HCT116 (cell line): Measurements from ENCODE around the gene COX7A1. TPM values are rescaled to one million over a fixed set of nuclear protein-coding genes. Genes with fewer than 3 reads are reported as not detected.

ENCODE experiments used
- ATAC-seq: fragments of 200-7000 bp; cut with Tn5 transposase; 2 replicates; pipeline ENCODE4 v1.9.1; 2020; ENCODE audit warnings: mild to moderate bottlenecking, moderate library complexity
- BruUV-seq: library from RNA; stranded (reverse); fragments of 400-500 nt; replicated peaks from 2 replicates; lab custom pipeline; 2021; lab: Mats Ljungman, UMichigan
- CTCF ChIA-PET: fragments of 300-600 bp; sonication (Branson Sonifier 250); formaldehyde crosslinking; loops from one replicate; lab custom pipeline; 2021; ENCODE audit warnings: antibody characterized with exemption; lab: Charles Lee
- POLR2A ChIA-PET: fragments of 300-600, 350-600 bp; sonication (Branson Sonifier 250); formaldehyde crosslinking; loops from one replicate; lab custom pipeline; 2021; ENCODE audit warnings: antibody characterized with exemption; lab: Charles Lee
- RAD21 ChIA-PET, 2 experiments: fragments of 300-600 bp; sonication (Branson Sonifier 250); formaldehyde crosslinking; loops; one replicate each; lab custom pipeline; 2023; ENCODE audit warnings: low total read pairs in 2 of 2; ENCODE audit not compliant: uncharacterized antibody in 2 of 2, unreplicated experiment in 2 of 2, low non-redundant PET in 1 of 2; lab: Charles Lee
- DNase-seq: peaks from one replicate; pipeline ENCODE4 v3.0.0-alpha.2; 2010; ENCODE audit warnings: low read depth, low spot score
- H2AFZ ChIP-seq: fragments of 200-600 bp; shearing (Covaris generic), sonication (generic); 2 replicates; pipeline ENCODE4 v1.6.1; 2017; ENCODE audit warnings: low read depth, mixed run types, mixed read lengths, antibody characterized with exemption, low read length; ENCODE audit not compliant: poor library complexity, severe bottlenecking
- H3K27ac ChIP-seq: 2 replicates; pipeline ENCODE4 v1.5.1; 2012; ENCODE audit warnings: low read depth, low read length
- H3K27me3 ChIP-seq: fragments of 200-600 bp; sonication (generic); 2 replicates; pipeline ENCODE4 v1.6.1; 2016; ENCODE audit warnings: mixed run types, low read length, mixed read lengths; ENCODE audit not compliant: insufficient read depth
- H3K36me3 ChIP-seq, 2 experiments: fragments of 200-500 bp in 1 of 2; fragments of 200-600 bp in 1 of 2; sonication (Bioruptor generic) in 1 of 2; sonication (generic) in 1 of 2; 2 replicates each; pipeline versions ENCODE4 v1.5.1 to v1.6.1; 2014 to 2016; ENCODE audit warnings: low read length in 2 of 2, inconsistent platforms in 1 of 2, mixed read lengths in 1 of 2, mixed run types in 1 of 2; ENCODE audit not compliant: insufficient read depth in 2 of 2, control insufficient read depth in 1 of 2
- H3K4me1 ChIP-seq, 2 experiments: fragments of 200-600 bp in 1 of 2; sonication (generic) in 1 of 2; 2 replicates each; pipeline versions ENCODE4 v1.5.1 to v1.6.1; 2012 to 2017; ENCODE audit warnings: low read length in 2 of 2, inconsistent platforms in 1 of 2, mild to moderate bottlenecking in 1 of 2, mixed read lengths in 1 of 2, mixed run types in 1 of 2, moderate library complexity in 1 of 2; ENCODE audit not compliant: insufficient read depth in 2 of 2, control insufficient read depth in 1 of 2
- H3K4me2 ChIP-seq: fragments of 200-600 bp; sonication (generic); 2 replicates; pipeline ENCODE4 v1.6.1; 2017; ENCODE audit warnings: mixed run types, low read length, mixed read lengths
- H3K4me3 ChIP-seq, 2 experiments: fragments of 200-600 bp in 1 of 2; sonication (generic) in 1 of 2; replicated peaks in 1 of 2; 2 replicates each; pipeline ENCODE4 v1.5.1; 2011 to 2016; ENCODE audit warnings: low read length in 2 of 2, control low read depth in 1 of 2, low read depth in 1 of 2, mild to moderate bottlenecking in 1 of 2, mixed read lengths in 1 of 2, mixed run types in 1 of 2
- H3K79me2 ChIP-seq: fragments of 200-600 bp; sonication (generic); 2 replicates; pipeline ENCODE4 v1.6.1; 2017; ENCODE audit warnings: mild to moderate bottlenecking, mixed run types, low read length, moderate library complexity, mixed read lengths; ENCODE audit not compliant: insufficient read depth
- H3K9ac ChIP-seq: fragments of 200-600 bp; sonication (generic); 2 replicates; pipeline ENCODE4 v1.6.1; 2016; ENCODE audit warnings: low read length, mixed read lengths
- H3K9me2 ChIP-seq: fragments of 200-600 bp; sonication (generic), shearing (Covaris generic); 2 replicates; pipeline ENCODE4 v1.6.1; 2017; ENCODE audit warnings: mixed run types, mild to moderate bottlenecking, moderate library complexity; ENCODE audit not compliant: insufficient read depth
- H3K9me3 ChIP-seq, 2 experiments: fragments of 200-500 bp in 1 of 2; fragments of 200-600 bp in 1 of 2; sonication (Bioruptor generic) in 1 of 2; sonication (generic) in 1 of 2; 2 replicates each; pipeline ENCODE4 v1.6.1; 2014 to 2017; ENCODE audit warnings: low read length in 2 of 2, mixed read lengths in 2 of 2, inconsistent platforms in 1 of 2, low read depth in 1 of 2, mild to moderate bottlenecking in 1 of 2, mixed run types in 1 of 2, moderate library complexity in 1 of 2; ENCODE audit not compliant: control insufficient read depth in 1 of 2, insufficient read depth in 1 of 2
- H4K20me1 ChIP-seq: fragments of 200-600 bp; sonication (generic), shearing (Covaris generic); 2 replicates; pipeline ENCODE4 v1.6.1; 2017; ENCODE audit warnings: mixed run types, mild to moderate bottlenecking, moderate library complexity; ENCODE audit not compliant: insufficient read depth
- ATF3 ChIP-seq: IDR thresholded peaks from 2 replicates; pipeline ENCODE4 v1.6.1; 2012
- CTCF ChIP-seq, 3 experiments: fragments of 200-600 bp in 1 of 3; sonication (generic) in 1 of 3; IDR thresholded peaks in 2 of 3; conservative IDR thresholded peaks in 1 of 3; 2 replicates each; pipeline ENCODE4 v1.5.1; 2012 to 2017; ENCODE audit warnings: low read depth in 2 of 3, low read length in 2 of 3, antibody characterized with exemption in 1 of 3, borderline replicate concordance in 1 of 3, control low read depth in 1 of 3, mild to moderate bottlenecking in 1 of 3, mixed read lengths in 1 of 3, mixed run types in 1 of 3, moderate library complexity in 1 of 3; ENCODE audit not compliant: insufficient read depth in 1 of 3
- FOSL1 ChIP-seq: IDR thresholded peaks from 2 replicates; pipeline ENCODE4 v1.6.1; 2012; ENCODE audit warnings: low read depth
- MAX ChIP-seq: IDR thresholded peaks from 2 replicates; pipeline ENCODE4 v1.6.1; 2012
- POLR2AphosphoS5 ChIP-seq: IDR thresholded peaks from 2 replicates; pipeline ENCODE4 v1.6.1; 2011; ENCODE audit warnings: mild to moderate bottlenecking, low read depth, low read length, moderate library complexity
- RAD21 ChIP-seq: IDR thresholded peaks from 2 replicates; pipeline ENCODE4 v1.6.1; 2012; ENCODE audit warnings: low read depth, mild to moderate bottlenecking
- SP1 ChIP-seq: IDR thresholded peaks from 2 replicates; pipeline ENCODE4 v1.6.1; 2012; ENCODE audit warnings: low read depth
- TCF7L2 ChIP-seq: IDR thresholded peaks from 2 replicates; pipeline ENCODE4 v1.7.0; 2011; ENCODE audit warnings: borderline replicate concordance, inconsistent platforms; ENCODE audit not compliant: insufficient read depth, insufficient read length; ENCODE audit errors: extremely low read depth
- ZFX ChIP-seq: fragments of 450-650 bp; IDR thresholded peaks from 2 replicates; pipeline ENCODE4 v1.6.1; 2017
- intact Hi-C: fragments of 100-400 bp; cut with micrococcal nuclease; formaldehyde crosslinking; loops from 2 replicates; pipeline ENCODE4 v1.10.0; 2022
- total RNA-seq: library from RNA; stranded (reverse); gene quantifications from one replicate; pipeline ENCODE4 v1.2.1, GENCODE V29; 2021; ENCODE audit not compliant: unreplicated experiment

COX7A1 gene
- total RNA-seq, 1 experiment from 2014 or later, result not detected

- Histone ChIP-seq H3K9ac (no peak overlapping the region), H3K4me2 (no peak overlapping the region), H3K79me2 (no peaks in the 10 kb centered on the region), H3K27me3 (no peaks in the 10 kb centered on the region), H3K36me3 (peaks cover 10 to 28% of the 10 kb centered on the region in 2 experiments; a peak in 3 of 4 replicates)
- intact Hi-C loops, result no loop called here
- no peak for ATAC-seq
- CTCF ChIA-PET, result no interaction called here
- RAD21 ChIA-PET, result no interaction called here
- POLR2A ChIA-PET, result no interaction called here
- no TSS peak for BruUV-seq
- TF ChIP-seq SP1 (no peak), RAD21 (no peak), MAX (no peak), POLR2AphosphoS5 (no peak), ATF3 (no peak), ZFX (no peak), FOSL1 (no peak), CTCF (IDR thresholded peaks at IDR 0.05 in 2 of 3, conservative IDR thresholded peaks at IDR 0.05 in 1 of 3; ENCODE audit: borderline replicate concordance in 1 of 3, insufficient read depth in 1 of 3, low read depth in 2 of 3, low read length in 2 of 3) (no peak), TCF7L2 (no peak)
- TF ChIP-seq, all 23 proteins: peak for 0
- no peak for DNase-seq
- H4K20me1 ChIP-seq, result no peaks in the 10 kb centered on the region
- H3K9me3 ChIP-seq, result no peaks in the 10 kb centered on the region
- no peak overlapping the region for H3K27ac ChIP-seq
- H3K9me2 ChIP-seq, result no peaks in the 10 kb centered on the region
- no peak overlapping the region for H3K4me3 ChIP-seq
- peaks cover 0 to 21% of the 10 kb centered on the region in 2 experiments; a peak in 2 of 4 replicates for H3K4me1 ChIP-seq
- no peak overlapping the region for H2AFZ ChIP-seq
Measured at GRCh38 chr19:36101550-36102327, 50.5 kb downstream of the COX7A1 start.

Other genes starting within 250 kb of the COX7A1 start
- gene HCST, start 249.9 kb downstream of the COX7A1 start, total RNA-seq, result 1.2 TPM
- 0.49 TPM for gene TYROBP, start 244.2 kb downstream of the COX7A1 start, total RNA-seq
- gene LRFN3, start 216.1 kb downstream of the COX7A1 start, total RNA-seq, result 18.8 TPM
- 21.0 TPM for gene SDHAF1, start 157.3 kb downstream of the COX7A1 start, total RNA-seq
- gene SYNE4, start 143.6 kb downstream of the COX7A1 start, total RNA-seq, result 27.9 TPM
- gene ALKBH6, start 138.2 kb downstream of the COX7A1 start, total RNA-seq, result 28.6 TPM
- gene CLIP3, start 119.6 kb downstream of the COX7A1 start, total RNA-seq, result 1.5 TPM
- 1.7 TPM for gene THAP8, start 98.2 kb downstream of the COX7A1 start, total RNA-seq
- 17.0 TPM for gene WDR62, start 97.5 kb downstream of the COX7A1 start, total RNA-seq
- not detected for gene OVOL3, start 41.3 kb downstream of the COX7A1 start, total RNA-seq
- gene POLR2I, start 37.6 kb downstream of the COX7A1 start, total RNA-seq, result 108 TPM
- gene TBCB, start 37.0 kb downstream of the COX7A1 start, total RNA-seq, result 141 TPM
- gene CAPNS1, start 12.4 kb downstream of the COX7A1 start, total RNA-seq, result 621 TPM
- 3.2 TPM for gene ZNF565, start 62.2 kb upstream of the COX7A1 start, total RNA-seq
- gene ZNF146, start 62.7 kb upstream of the COX7A1 start, total RNA-seq, result 105 TPM
- 2.8 TPM for gene ZFP14, start 226.8 kb upstream of the COX7A1 start, total RNA-seq